Naive thymus-derived CD8-positive, alpha-beta T cell (primary cell): ENCODE results near the gene SLC18A2. TPM values are rescaled to one million over a fixed set of nuclear protein-coding genes. Genes with fewer than 3 reads are reported as not detected.

Experiments used
- ATAC-seq, 2 donors: fragments of 150-1000 bp; cut with Tn5 transposase in 1 of 2; sonication (Bioruptor Pico), chemical (Tn5 transposase) in 1 of 2; 1 replicate in 1 of 2; 2 replicates in 1 of 2; pipeline ENCODE4 v1.10.0; 2021; ENCODE audit warnings: mild to moderate bottlenecking in 2 of 2, moderate library complexity in 2 of 2
- POLR2A ChIA-PET: fragments of 350-600 bp; sonication (Branson Sonifier 250); formaldehyde crosslinking; loops from one replicate; lab custom pipeline; 2021; ENCODE audit warnings: antibody characterized with exemption; lab: Charles Lee
- DNase-seq, 10 donors: peaks; one replicate each; pipeline versions ENCODE4 v3.0.0 to v3.0.0-alpha.2; 2020 to 2022
- H3K27ac Mint-ChIP-seq, 10 donors: one replicate each; pipeline ENCODE4 v1.8.0; 2020 to 2022; ENCODE audit warnings: mild to moderate bottlenecking in 10 of 10, mixed read lengths in 10 of 10, moderate library complexity in 4 of 10, inconsistent platforms in 1 of 10
- H3K27me3 Mint-ChIP-seq, 5 donors: one replicate each; pipeline ENCODE4 v1.8.0; 2021 to 2022; ENCODE audit warnings: mixed read lengths in 5 of 5
- H3K36me3 Mint-ChIP-seq, 3 donors: one replicate each; pipeline ENCODE4 v1.8.0; 2020 to 2022; ENCODE audit warnings: mixed read lengths in 3 of 3, mild to moderate bottlenecking in 2 of 3, inconsistent platforms in 1 of 3
- H3K4me1 Mint-ChIP-seq, 4 donors: one replicate each; pipeline ENCODE4 v1.8.0; 2021 to 2022; ENCODE audit warnings: mixed read lengths in 4 of 4
- H3K4me3 Mint-ChIP-seq, 10 donors: one replicate each; pipeline ENCODE4 v1.8.0; 2020 to 2022; ENCODE audit warnings: mild to moderate bottlenecking in 10 of 10, mixed read lengths in 10 of 10, moderate library complexity in 6 of 10, inconsistent platforms in 1 of 10
- H3K9me3 Mint-ChIP-seq, 9 donors: one replicate each; pipeline ENCODE4 v1.8.0; 2020 to 2022; ENCODE audit warnings: mixed read lengths in 9 of 9, mild to moderate bottlenecking in 3 of 9, inconsistent platforms in 1 of 9, moderate library complexity in 1 of 9
- polyA plus RNA-seq, 3 donors: library from polyadenylated mRNA; unstranded; fragments of 300-500 nt; fragmentation: Illumina TruSeq; gene quantifications; one replicate each; pipeline ENCODE4 v1.2.3, GENCODE V29; 2021
- total RNA-seq, 8 experiments: library from RNA in 2 of 8; stranded (reverse) in 2 of 8; gene quantifications; one replicate each; pipeline ENCODE4 v1.2.3 and lab custom pipeline; 2021 to 2026

Gene SLC18A2
- total and polyA plus RNA-seq, 5 experiments from 2014 or later: 0.29 to 16.7 (median 1.5) TPM; not detected in 2

DNA sequence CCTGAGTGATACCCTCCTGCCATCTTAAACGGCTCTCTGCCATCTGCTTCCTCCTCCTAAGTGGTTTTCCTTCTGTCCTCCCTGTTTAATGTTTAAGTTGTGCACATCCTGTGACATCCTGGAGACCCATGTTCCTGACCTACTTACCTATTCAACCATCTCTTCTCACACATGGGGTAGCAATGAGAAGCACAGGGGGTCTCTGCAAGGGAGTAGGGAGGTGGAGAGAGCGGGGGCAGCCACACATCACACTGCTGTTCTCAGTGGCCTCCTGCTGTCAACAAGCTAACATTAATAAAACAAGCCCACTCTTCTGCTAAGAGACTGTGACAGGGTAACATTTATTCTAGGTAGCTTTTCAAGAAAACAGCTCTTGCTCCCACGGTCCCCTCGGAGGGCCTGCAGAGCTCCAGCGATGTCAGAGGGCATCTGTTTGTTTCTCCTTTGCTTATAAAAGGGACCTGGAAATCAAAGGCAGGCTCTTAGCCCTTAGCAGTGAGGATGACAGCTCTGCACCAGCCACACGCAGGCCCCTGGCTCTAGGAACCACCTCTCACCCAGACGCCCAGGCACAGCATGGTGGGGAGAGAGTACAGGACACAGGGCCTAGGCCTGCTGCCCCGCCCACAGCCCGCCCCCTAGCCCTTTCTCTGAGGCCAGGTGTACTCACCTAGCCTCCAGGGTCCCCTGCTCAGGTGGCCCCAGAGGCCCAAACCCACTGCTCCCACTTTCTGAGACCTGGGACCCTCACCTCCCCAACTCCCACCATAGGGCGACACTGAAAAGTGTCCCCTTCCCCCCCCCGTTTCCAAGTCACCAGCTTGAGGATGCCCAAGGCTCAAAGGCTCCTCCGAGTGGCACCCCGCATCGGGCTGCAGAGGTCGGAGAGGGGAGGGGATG, 943 bp upstream of the SLC18A2 start:
- Mint-ChIP-seq H3K36me3 (no peaks in the 10 kb centered on the region), H3K27ac (no peak overlapping the region), H3K9me3 (peaks cover 0 to 4% (median 0%) of the 10 kb centered on the region in 9 donors), H3K4me1 (peaks cover 3 to 11% (median 11%) of the 10 kb centered on the region in 4 donors), H3K27me3 (peaks cover 25 to 58% (median 35%) of the 10 kb centered on the region in 5 donors), H3K4me3 (peak overlapping the region in 3 of 10 donors; percentile 1 to 60 (median 2))
- no peak for ATAC-seq
- POLR2A ChIA-PET: no interaction called here
- no peak for DNase-seq

DNA sequence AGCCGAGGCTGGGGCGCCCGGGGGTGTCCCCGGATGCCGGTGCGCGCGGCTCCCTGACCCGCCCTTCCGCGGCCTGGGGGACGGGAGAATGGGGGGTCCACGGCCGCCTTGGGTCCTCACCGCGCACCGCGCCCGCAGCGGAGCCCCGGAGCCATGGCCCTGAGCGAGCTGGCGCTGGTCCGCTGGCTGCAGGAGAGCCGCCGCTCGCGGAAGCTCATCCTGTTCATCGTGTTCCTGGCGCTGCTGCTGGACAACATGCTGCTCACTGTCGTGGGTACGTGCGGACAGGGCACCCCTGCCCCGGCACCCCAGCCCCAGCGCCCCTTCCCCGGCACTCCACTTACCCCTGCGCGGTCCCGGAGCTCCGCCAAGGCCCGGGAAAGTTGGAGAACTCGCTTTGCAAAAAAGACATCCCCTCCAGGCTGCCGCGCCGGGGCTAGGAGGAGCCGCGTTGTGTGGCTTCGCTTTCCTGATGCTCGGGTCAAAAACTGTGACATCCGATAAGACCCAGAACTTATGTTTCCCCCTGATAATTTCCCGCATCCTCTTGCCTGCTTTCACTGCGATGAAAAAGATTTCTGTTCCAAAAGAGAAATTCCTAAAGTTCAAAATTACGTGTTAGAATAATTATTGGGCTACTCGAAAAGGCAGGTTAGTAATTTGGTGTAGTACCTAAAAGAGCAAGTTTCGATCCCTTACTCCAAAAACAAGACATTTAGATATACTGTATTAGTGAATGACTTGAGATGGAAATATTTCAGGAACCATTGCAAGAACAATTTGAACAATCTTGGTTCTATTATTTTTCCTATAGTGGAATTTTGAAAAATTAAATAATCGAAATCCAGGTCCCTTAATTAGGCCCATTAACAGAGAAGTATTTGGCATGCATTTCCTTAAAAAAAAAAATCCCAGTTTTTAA, 888 bp downstream of the SLC18A2 start:
- no peaks in the 10 kb centered on the region for H3K36me3 Mint-ChIP-seq
- H3K4me3 Mint-ChIP-seq: peak overlapping the region in 9 of 10 donors; percentile 38 to 91 (median 55)
- POLR2A ChIA-PET: no interaction called here
- H3K27ac Mint-ChIP-seq: peak overlapping the region in 2 of 10 donors; percentile 3 to 41
- peaks cover 26 to 54% (median 39%) of the 10 kb centered on the region in 5 donors for H3K27me3 Mint-ChIP-seq
- peaks cover 0 to 4% (median 0%) of the 10 kb centered on the region in 9 donors for H3K9me3 Mint-ChIP-seq
- no peak for ATAC-seq
- peak in 2 of 10 donors; percentile 21 to 33 for DNase-seq
- peaks cover 3 to 13% (median 12%) of the 10 kb centered on the region in 4 donors for H3K4me1 Mint-ChIP-seq

DNA sequence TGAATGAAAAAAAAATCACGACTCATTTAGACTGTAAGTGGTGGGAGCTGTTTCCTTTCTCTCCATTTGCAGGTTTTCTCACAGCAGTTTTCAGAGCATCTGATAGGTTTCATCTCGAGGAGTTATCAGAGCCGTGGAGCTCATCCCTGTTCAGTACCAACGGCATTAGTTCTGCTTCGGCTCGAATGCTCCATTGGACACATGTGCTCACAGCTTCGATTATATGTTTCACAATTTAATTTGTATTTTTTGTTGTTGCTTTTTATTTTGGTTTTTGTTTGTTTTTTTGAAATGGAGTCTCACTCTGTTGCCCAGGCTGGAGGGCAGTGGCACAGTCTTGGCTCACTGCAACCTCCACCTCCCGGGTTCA, 1.5 kb downstream of the SLC18A2 start:
- no peak for DNase-seq
- peak overlapping the region in 1 of 10 donors; percentile 41 for H3K27ac Mint-ChIP-seq
- peaks cover 0 to under 1% (median 0%) of the 10 kb centered on the region in 9 donors for H3K9me3 Mint-ChIP-seq
- ATAC-seq: no peak
- peak overlapping the region in 2 of 10 donors; percentile 69 to 91 for H3K4me3 Mint-ChIP-seq
- POLR2A ChIA-PET: no interaction called here
- peaks cover 5 to 16% (median 13%) of the 10 kb centered on the region in 4 donors for H3K4me1 Mint-ChIP-seq
- H3K27me3 Mint-ChIP-seq: peaks cover 27 to 50% (median 42%) of the 10 kb centered on the region in 5 donors
- H3K36me3 Mint-ChIP-seq: no peaks in the 10 kb centered on the region

DNA sequence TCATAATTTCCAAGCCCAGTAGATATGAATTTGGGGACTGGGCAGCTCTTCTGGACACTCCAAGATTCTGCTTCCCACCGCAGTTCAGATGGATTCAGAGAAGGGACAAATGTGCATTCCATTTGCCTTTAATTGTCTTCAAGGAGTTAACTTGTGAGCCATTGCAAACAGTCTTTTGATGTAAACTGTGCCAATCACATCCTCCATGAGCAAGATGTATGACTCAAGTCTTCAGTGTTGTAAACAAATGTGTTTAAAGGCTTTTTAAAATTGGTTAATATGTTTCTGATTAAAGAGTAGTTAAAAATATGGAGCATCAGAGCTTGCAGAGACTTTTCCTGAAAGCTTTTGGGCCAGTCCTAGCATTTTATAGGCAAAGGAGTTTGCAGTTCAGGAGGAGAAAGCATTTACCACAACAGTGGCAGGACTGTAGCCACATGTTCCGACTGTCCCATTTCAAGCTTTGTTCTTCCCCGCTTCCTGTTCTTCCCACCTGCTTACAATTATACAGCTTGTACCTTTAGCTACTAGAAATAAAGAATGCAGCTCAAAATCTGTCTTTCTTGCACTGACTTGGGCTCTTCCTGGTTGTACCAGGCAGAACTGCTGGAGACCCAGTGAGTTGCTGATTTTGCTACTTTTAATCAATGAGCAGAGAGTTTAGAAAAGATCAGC, 6.2 kb downstream of the SLC18A2 start:
- Mint-ChIP-seq H3K27me3 (peaks cover 22 to 46% (median 34%) of the 10 kb centered on the region in 5 donors), H3K27ac (peak overlapping the region in 3 of 10 donors; percentile 46 to 92 (median 70)), H3K36me3 (no peaks in the 10 kb centered on the region), H3K9me3 (no peaks in the 10 kb centered on the region), H3K4me1 (peaks cover 5 to 33% (median 27%) of the 10 kb centered on the region in 4 donors), H3K4me3 (peak overlapping the region in 4 of 10 donors; percentile 10 to 75 (median 42))
- peak in 1 of 2 donors; percentile 33 for ATAC-seq
- POLR2A ChIA-PET: no interaction called here
- peak in 1 of 10 donors; percentile 54 for DNase-seq

DNA sequence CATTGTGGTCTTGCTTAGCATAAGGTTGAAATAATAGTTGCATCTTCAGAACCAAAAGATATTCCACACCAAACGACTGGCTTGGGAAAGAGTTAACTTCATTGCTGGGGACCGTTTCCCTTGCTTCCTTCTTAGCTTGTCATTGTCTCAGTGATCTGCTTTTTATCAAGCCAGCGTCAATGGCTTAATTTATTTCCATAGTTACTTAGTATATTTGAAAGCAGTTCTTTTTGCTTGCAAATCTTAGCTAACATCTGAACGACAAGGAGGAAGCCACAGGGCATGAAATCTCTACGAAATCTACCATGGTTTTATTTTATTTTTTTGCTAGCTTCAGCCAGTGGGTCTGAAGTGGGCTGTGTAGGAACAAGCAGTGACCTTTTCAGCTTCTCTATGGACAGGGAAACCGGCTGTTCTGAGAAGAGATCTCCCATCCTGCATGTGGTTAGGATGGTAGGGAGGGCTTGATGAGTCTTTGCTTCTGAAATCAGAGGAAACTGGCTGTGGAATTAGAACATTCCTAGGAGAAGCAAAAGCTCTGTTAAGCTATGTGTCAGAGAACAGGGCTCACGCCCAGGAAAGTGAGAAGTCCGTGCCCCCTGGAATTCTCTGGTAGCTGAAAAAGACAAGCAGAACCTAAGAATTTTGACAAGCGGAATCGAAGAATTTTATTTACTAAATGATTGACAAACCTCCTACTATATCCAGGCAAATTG, 8.0 kb downstream of the SLC18A2 start:
- Mint-ChIP-seq H3K4me3 (peak overlapping the region in 5 of 10 donors; percentile 15 to 69 (median 33)), H3K4me1 (peaks cover 5 to 33% (median 24%) of the 10 kb centered on the region in 4 donors), H3K36me3 (no peaks in the 10 kb centered on the region), H3K27me3 (peaks cover 17 to 29% (median 22%) of the 10 kb centered on the region in 5 donors), H3K9me3 (no peaks in the 10 kb centered on the region), H3K27ac (peak overlapping the region in 2 of 10 donors; percentile 37 to 90)
- POLR2A ChIA-PET: no interaction called here
- peak in 1 of 10 donors; percentile 28 for DNase-seq
- no peak for ATAC-seq

DNA sequence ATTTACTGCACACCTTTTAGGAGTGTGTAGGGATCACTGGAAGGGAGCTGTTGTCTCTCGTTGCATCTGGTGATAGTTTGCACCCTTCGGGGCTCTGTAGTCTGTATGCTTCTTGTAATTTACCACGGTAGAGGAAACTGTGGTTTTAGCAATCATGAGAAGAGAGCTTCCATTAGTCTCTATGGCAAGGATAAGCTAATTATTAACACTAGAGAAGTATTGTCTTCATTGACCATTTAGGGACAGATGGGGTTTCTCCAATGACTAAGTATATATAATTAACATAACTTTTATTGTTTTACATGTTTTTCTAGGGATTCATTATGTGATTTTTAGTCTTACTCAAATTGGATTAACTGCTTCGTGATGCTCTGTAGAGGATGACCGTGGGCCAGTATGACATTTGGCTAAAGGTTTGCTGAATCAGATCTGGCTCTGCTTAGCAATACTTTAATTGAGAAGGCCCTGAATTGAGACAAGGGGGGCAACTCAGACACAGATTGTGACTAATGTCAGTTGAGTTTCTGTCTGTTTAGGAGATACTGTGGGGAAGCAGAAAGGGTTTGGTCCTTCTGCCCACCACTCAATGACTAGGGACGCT, 8.7 kb downstream of the SLC18A2 start:
- Mint-ChIP-seq H3K27me3 (peaks cover 13 to 24% (median 19%) of the 10 kb centered on the region in 5 donors), H3K4me3 (peak overlapping the region in 3 of 10 donors; percentile 12 to 69 (median 28)), H3K27ac (peak overlapping the region in 2 of 10 donors; percentile 4 to 90), H3K4me1 (peaks cover 5 to 33% (median 24%) of the 10 kb centered on the region in 4 donors), H3K36me3 (no peaks in the 10 kb centered on the region), H3K9me3 (no peaks in the 10 kb centered on the region)
- ATAC-seq (no peak), DNase-seq (peak in 1 of 10 donors; percentile 21)
- POLR2A ChIA-PET: no interaction called here

DNA sequence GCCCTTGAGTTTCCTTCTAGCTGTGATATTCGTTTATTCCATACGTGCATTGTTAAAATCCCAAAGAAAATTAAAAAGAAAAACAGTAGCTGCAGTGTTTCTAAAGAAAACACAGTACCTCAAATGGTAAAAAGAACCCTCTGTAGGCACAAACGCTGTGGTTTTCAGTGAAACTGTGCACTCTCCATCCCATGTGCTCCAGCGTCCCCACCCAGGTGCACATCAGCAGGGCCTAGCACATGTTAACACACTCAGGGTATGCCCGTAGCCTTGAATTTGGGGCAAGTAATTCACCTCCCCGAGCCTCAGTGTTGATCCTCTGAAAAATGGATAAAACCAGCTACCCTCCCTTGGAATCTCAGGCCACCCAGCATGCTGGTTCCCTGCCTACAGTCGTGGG, 9.5 kb downstream of the SLC18A2 start:
- POLR2A ChIA-PET: no interaction called here
- no peak for ATAC-seq
- H3K4me3 Mint-ChIP-seq: peak overlapping the region in 1 of 10 donors; percentile 15

DNA sequence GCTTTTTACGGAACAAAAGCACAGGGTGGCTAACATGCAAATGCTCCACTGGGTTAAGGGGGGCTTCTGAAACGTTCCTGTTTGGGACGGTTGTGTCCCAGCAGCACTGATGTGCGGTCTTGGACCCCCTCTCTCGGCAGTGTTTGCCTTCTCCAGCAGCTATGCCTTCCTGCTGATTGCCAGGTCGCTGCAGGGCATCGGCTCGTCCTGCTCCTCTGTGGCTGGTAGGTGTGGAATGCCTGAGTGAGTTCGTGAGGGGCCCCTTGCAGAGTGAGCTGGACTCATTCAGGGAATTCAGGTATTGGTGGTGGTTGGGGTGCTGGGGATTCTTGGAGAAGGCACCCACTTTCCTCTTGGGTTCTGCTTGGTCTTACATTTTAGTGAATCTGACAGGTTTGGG, 13.0 kb downstream of the SLC18A2 start:
- Mint-ChIP-seq H3K27me3 (peaks cover 4 to 13% (median 10%) of the 10 kb centered on the region in 5 donors), H3K4me3 (no peak overlapping the region), H3K4me1 (peaks cover 1 to 15% (median 9%) of the 10 kb centered on the region in 4 donors), H3K9me3 (peaks cover 0 to 1% (median 0%) of the 10 kb centered on the region in 9 donors), H3K27ac (no peak overlapping the region), H3K36me3 (peaks cover 0 to 3% (median 0%) of the 10 kb centered on the region in 3 donors)
- POLR2A ChIA-PET: no interaction called here
- no peak for ATAC-seq
- no peak for DNase-seq

More for the DNA sequence above, 9.5 kb downstream of the SLC18A2 start:
- DNase-seq: no peak
- Mint-ChIP-seq H3K4me1 (peaks cover 5 to 33% (median 24%) of the 10 kb centered on the region in 4 donors), H3K9me3 (peaks cover 0 to under 1% (median 0%) of the 10 kb centered on the region in 9 donors), H3K36me3 (peaks cover 0 to 3% (median 0%) of the 10 kb centered on the region in 3 donors), H3K27me3 (peaks cover 6 to 18% (median 12%) of the 10 kb centered on the region in 5 donors), H3K27ac (peak overlapping the region in 1 of 10 donors; percentile 90)

DNA sequence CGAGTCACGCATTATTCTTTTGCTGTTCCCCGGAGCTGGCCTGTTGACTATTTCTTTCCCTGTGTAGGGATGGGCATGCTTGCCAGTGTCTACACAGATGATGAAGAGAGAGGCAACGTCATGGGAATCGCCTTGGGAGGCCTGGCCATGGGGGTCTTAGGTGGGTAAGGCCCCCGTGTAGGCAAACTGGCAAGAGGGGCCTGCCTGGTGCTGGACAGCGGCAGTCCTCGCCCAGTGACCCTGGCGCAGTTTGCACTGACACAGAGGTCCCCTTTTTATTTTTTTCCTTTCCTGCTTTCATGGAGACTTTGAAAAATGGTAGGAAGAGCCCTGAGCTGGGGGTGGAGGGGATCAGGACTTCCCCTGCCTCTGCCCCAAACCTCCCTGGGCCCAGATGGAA, 13.4 kb downstream of the SLC18A2 start:
- POLR2A ChIA-PET: no interaction called here
- ATAC-seq (no peak), DNase-seq (no peak)
- no peak overlapping the region for H3K4me3 Mint-ChIP-seq
- H3K4me1 Mint-ChIP-seq: peaks cover 0 to 15% (median 8%) of the 10 kb centered on the region in 4 donors
- H3K36me3 Mint-ChIP-seq: peaks cover 0 to 3% (median 0%) of the 10 kb centered on the region in 3 donors
- no peak overlapping the region for H3K27ac Mint-ChIP-seq
- H3K27me3 Mint-ChIP-seq: peaks cover 2 to 14% (median 12%) of the 10 kb centered on the region in 5 donors
- peaks cover 0 to 1% (median 0%) of the 10 kb centered on the region in 9 donors for H3K9me3 Mint-ChIP-seq

DNA sequence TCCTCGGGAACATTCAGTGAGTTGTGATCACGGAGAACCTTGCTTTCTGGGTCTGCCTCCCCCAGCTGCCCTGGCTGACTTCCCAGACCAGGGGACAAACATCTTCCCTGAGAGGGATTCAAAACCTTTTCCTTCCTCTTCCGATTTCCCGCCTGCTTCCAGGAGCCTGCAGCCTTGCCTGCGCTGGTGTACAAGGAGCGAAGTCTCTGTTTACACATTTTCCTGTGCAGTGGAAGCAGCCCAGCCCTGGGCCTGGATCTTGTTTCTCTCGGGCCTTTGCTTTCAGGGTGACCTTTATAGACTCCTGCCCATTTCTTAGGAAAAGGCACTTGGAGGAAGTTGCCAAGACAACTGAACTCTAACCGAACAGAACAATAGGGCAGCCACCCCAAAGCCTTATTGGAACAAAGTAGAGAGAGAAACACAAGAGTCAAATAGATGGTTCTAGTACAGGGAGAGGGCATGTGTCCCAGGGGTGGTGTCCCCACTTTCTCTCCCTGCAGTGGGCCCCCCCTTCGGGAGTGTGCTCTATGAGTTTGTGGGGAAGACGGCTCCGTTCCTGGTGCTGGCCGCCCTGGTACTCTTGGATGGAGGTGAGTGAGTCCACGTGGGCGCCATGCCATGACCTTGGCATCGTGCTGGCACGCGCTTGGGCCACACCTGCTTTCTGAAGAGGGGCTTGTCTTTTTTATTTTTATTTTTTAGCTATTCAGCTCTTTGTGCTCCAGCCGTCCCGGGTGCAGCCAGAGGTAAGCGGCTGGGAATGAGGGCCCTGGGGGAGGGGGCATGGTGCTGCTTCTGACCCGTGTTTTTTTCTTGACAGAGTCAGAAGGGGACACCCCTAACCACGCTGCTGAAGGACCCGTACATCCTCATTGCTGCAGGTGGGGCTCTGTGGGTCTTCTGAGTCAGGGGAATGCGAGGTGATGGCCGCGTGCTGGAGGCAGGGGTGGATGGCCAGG, 14.1 kb downstream of the SLC18A2 start:
- Mint-ChIP-seq H3K36me3 (peaks cover 0 to 3% (median 0%) of the 10 kb centered on the region in 3 donors), H3K27ac (peak overlapping the region in 2 of 10 donors; percentile 15 to 42), H3K4me3 (no peak overlapping the region), H3K27me3 (peaks cover 2 to 20% (median 17%) of the 10 kb centered on the region in 5 donors), H3K9me3 (peaks cover 0 to 1% (median 0%) of the 10 kb centered on the region in 9 donors), H3K4me1 (peaks cover 3 to 17% (median 10%) of the 10 kb centered on the region in 4 donors)
- POLR2A ChIA-PET: no interaction called here
- DNase-seq: no peak
- no peak for ATAC-seq
